NB4 (cell line): Measurements from ENCODE around the gene RELB.

Source experiments
- CTCF ChIP-seq: IDR thresholded peaks from one replicate; pipeline ENCODE4 v1.5.1; 2012; ENCODE audit warnings: low read depth, low read length
- MYC ChIP-seq: IDR thresholded peaks from 2 replicates; pipeline ENCODE4 v1.6.1; 2011; ENCODE audit warnings: low read depth, low read length
- POLR2A ChIP-seq: IDR thresholded peaks from 2 replicates; pipeline ENCODE4 v1.6.1; 2011; ENCODE audit warnings: mild to moderate bottlenecking; ENCODE audit not compliant: insufficient read length; ENCODE audit errors: extremely low read depth
- TF ChIP-seq, protein P1 (sequence below): IDR thresholded peaks from 2 replicates; pipeline ENCODE4 v1.6.1; 2011; ENCODE audit warnings: low read depth, low read length

- no peak for TF ChIP-seq CTCF
- no peak for TF ChIP-seq MYC
- TF ChIP-seq, protein P1, sequence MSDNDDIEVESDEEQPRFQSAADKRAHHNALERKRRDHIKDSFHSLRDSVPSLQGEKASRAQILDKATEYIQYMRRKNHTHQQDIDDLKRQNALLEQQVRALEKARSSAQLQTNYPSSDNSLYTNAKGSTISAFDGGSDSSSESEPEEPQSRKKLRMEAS, result peak; percentile 69
- TF ChIP-seq POLR2A, result no peak
Measured at GRCh38 chr19:45001087-45001739, at the start of gene RELB.
